CD4-positive, alpha-beta T cell (primary cell): ENCODE data around the gene PACSIN1. TPM values are rescaled to one million over a fixed set of nuclear protein-coding genes. Genes with fewer than 3 reads are reported as not detected.
"Not testable (repeated sequence)": the region's sequence is repeated elsewhere in the genome, so short reads cannot be mapped to it uniquely, and the experiment has no call there.

Source experiments
- ATAC-seq: fragments of 200-7000 bp; cut with Tn5 transposase; one replicate; pipeline ENCODE4 v1.10.0; 2022; ENCODE audit warnings: mild to moderate bottlenecking; ENCODE audit not compliant: poor library complexity
- CTCF ChIA-PET: fragments of 350-600 bp; sonication (Branson Sonifier 250); formaldehyde crosslinking; loops from one replicate; lab custom pipeline; 2021; ENCODE audit warnings: antibody characterized with exemption, inconsistent platforms; lab: Charles Lee
- POLR2A ChIA-PET: fragments of 350-600 bp; sonication (Branson Sonifier 250); formaldehyde crosslinking; loops from one replicate; lab custom pipeline; 2021; ENCODE audit warnings: antibody characterized with exemption, inconsistent platforms; lab: Charles Lee
- DNase-seq, 14 experiments: peaks; one replicate each; pipeline ENCODE4 v3.0.0-alpha.2; 2013 to 2020; ENCODE audit warnings: mixed read lengths in 2 of 14
- H3K27ac ChIP-seq, 2 donors: one replicate each; pipeline versions ENCODE4 v1.5.1 to v1.7.0; 2013; ENCODE audit warnings: low read length in 2 of 2, low read depth in 1 of 2, mild to moderate bottlenecking in 1 of 2
- H3K27me3 ChIP-seq, 2 experiments: 1 replicate in 1 of 2; 2 replicates in 1 of 2; pipeline versions ENCODE4 v1.6.1 to v1.7.0; 2013; ENCODE audit warnings: low read length in 2 of 2, control low read depth in 1 of 2, mild to moderate bottlenecking in 1 of 2, moderate library complexity in 1 of 2; ENCODE audit not compliant: insufficient read depth in 2 of 2, control insufficient read depth in 1 of 2
- H3K36me3 ChIP-seq: one replicate; pipeline ENCODE4 v1.6.1; 2013; ENCODE audit warnings: low read length, control low read depth; ENCODE audit not compliant: insufficient read depth
- H3K4me1 ChIP-seq: one replicate; pipeline ENCODE4 v1.6.1; 2013; ENCODE audit warnings: low read length, control low read depth; ENCODE audit not compliant: insufficient read depth
- H3K4me3 ChIP-seq: one replicate; pipeline ENCODE4 v1.5.1; 2013; ENCODE audit warnings: mild to moderate bottlenecking, low read length, moderate library complexity
- H3K9me3 ChIP-seq, 2 experiments: 1 replicate in 1 of 2; 2 replicates in 1 of 2; pipeline versions ENCODE4 v1.6.1 to v1.7.0; 2013; ENCODE audit warnings: low read length in 2 of 2, mild to moderate bottlenecking in 2 of 2, control low read depth in 1 of 2, moderate library complexity in 1 of 2; ENCODE audit not compliant: control insufficient read depth in 1 of 2, insufficient read depth in 1 of 2
- H3K27ac Mint-ChIP-seq: one replicate; pipeline ENCODE4 v1.8.0; 2020; ENCODE audit warnings: mixed read lengths
- H3K27me3 Mint-ChIP-seq: one replicate; pipeline ENCODE4 v1.8.0; 2021; ENCODE audit warnings: mixed read lengths
- H3K36me3 Mint-ChIP-seq: one replicate; pipeline ENCODE4 v1.8.0; 2021; ENCODE audit warnings: low read depth, mixed read lengths
- H3K4me1 Mint-ChIP-seq: one replicate; pipeline ENCODE4 v1.8.0; 2021; ENCODE audit warnings: low read depth, mixed read lengths
- H3K4me3 Mint-ChIP-seq: one replicate; pipeline ENCODE4 v1.8.0; 2020; ENCODE audit warnings: mild to moderate bottlenecking, mixed read lengths
- H3K9me3 Mint-ChIP-seq: one replicate; pipeline ENCODE4 v1.8.0; 2020; ENCODE audit warnings: mixed read lengths
- CTCF ChIP-seq: fragments of 200-600 bp; IDR thresholded peaks from one replicate; pipeline ENCODE4 v1.8.0; 2022; ENCODE audit warnings: antibody characterized with exemption, mild to moderate bottlenecking
- intact Hi-C, 2 experiments: fragments of 100-400 bp; cut with DNase I in 1 of 2; cut with micrococcal nuclease in 1 of 2; formaldehyde crosslinking; loops; one replicate each; pipeline versions ENCODE4 v1.15.1 to v1.9.0; 2023 to 2025; cut with DNase I, micrococcal nuclease
- total RNA-seq, 174 experiments: library from RNA in 2 of 174; stranded (reverse) in 2 of 174; gene quantifications; one replicate each; pipeline ENCODE4 v1.2.3 and lab custom pipeline; 2021 to 2026

Gene PACSIN1
- total RNA-seq, 2 experiments from 2014 or later = 1.3 to 1.4 TPM

DNA sequence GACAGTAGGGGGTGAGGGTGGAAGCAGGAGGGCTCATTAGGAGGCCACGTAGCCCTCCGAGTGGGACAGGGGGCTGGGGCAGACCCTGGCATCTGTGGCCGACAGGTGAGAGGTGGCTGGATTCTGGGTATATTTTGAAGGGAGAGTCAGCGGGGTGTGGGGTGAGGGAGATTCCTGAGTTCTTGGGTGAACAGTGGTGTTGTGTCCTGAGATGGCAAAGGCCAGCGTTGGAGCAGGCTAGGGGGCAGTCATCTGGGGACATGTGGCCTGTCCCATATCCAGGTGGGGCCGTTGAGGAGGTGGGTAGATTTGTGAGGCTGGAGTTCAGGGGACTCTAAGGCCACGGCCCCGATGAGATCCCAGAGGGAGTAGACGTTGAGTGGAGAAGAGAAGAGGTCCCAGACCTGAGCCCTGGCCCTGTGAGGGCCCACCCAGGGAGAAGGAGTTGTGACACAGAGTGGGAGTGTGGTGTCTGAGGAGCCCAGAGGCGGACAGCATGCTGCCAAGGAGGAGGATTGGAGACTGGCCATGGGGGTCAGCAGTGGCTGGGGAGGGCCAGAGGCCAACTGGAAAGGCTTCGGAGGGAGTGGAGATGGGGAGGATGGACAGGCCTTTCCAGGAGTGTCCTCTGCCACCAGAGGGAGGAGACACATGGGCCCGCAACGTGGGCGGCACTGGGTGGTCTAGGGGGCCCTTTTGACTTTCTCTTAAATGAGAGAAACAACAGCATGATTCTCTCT is 19.6 kb downstream of the PACSIN1 start:
- intact Hi-C loops = loop anchor here in 1 of 2 experiments (5.0 kb wide), 1 partner anchor 612 kb away; no protein-coding TSS in a partner anchor
- Histone ChIP-seq H3K27me3 (no peaks in the 10 kb centered on the region), H3K4me3 (peak overlapping the region; percentile 6), H3K4me1 (peaks cover 24% of the 10 kb centered on the region), H3K36me3 (no peaks in the 10 kb centered on the region), H3K9me3 (no peaks in the 10 kb centered on the region), H3K27ac (no peak overlapping the region)
- POLR2A ChIA-PET = no interaction called here
- no peak for ATAC-seq
- peaks cover 36% of the 10 kb centered on the region for H3K4me1 Mint-ChIP-seq
- H3K9me3 Mint-ChIP-seq = no peaks in the 10 kb centered on the region
- H3K27me3 Mint-ChIP-seq = no peaks in the 10 kb centered on the region
- DNase-seq = no peak
- H3K36me3 Mint-ChIP-seq = no peaks in the 10 kb centered on the region
- TF ChIP-seq CTCF = no peak
- H3K27ac Mint-ChIP-seq = peak overlapping the region; percentile 68
- H3K4me3 Mint-ChIP-seq = peak overlapping the region; percentile 58
- CTCF ChIA-PET = no interaction called here

- H3K4me3 ChIP-seq = no peak overlapping the region
- ChIA-PET POLR2A (no interaction called here), CTCF (no interaction called here)
- H3K36me3 ChIP-seq = no peaks in the 10 kb centered on the region
- H3K27me3 ChIP-seq = no peaks in the 10 kb centered on the region
- peaks cover 36% of the 10 kb centered on the region for H3K4me1 Mint-ChIP-seq
- H3K9me3 Mint-ChIP-seq = no peaks in the 10 kb centered on the region
- peak; percentile 31 for ATAC-seq
- no peak for TF ChIP-seq CTCF
- peaks cover 24% of the 10 kb centered on the region for H3K4me1 ChIP-seq
- H3K9me3 ChIP-seq = no peaks in the 10 kb centered on the region
- H3K27ac Mint-ChIP-seq = peak overlapping the region; percentile 68
- H3K27ac ChIP-seq = no peak overlapping the region
- H3K36me3 Mint-ChIP-seq = no peaks in the 10 kb centered on the region
- peak in 7 of 14 experiments; percentile 8 to 66 (median 26) for DNase-seq
- intact Hi-C loops = loop anchor here in 1 of 2 experiments (5.0 kb wide), 1 partner anchor 611 kb away; no protein-coding TSS in a partner anchor
- H3K4me3 Mint-ChIP-seq = peak overlapping the region; percentile 58
- no peaks in the 10 kb centered on the region for H3K27me3 Mint-ChIP-seq
Observed at GRCh38 chr6:34486106-34486740, 20.3 kb downstream of the PACSIN1 start.

DNA sequence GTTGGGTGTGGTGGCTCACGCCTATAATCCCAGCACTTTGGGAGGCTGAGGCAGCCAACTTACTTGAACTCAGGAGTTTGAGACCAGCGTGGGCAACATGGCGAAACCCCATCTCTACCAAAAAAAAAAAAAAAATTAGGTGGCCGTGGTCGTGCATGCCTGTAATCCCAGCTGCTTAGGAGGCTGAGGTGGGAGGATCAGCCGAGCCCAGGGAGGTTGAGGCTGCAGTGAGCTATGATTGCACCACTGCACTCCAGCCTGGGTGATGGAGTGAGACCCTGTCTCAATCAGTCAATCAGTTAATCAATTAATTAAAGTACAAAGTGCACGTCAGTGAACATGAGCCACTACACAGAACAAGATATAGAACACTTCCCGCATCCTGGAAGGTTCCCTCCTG is 21.0 kb downstream of the PACSIN1 start:
- intact Hi-C loops = loop anchor here in 1 of 2 experiments (5.0 kb wide), 1 partner anchor 610 kb away; no protein-coding TSS in a partner anchor
- POLR2A ChIA-PET, H3K36me3 Mint-ChIP-seq, ATAC-seq, H3K9me3 Mint-ChIP-seq, H3K27me3 Mint-ChIP-seq, H3K4me3 Mint-ChIP-seq, DNase-seq, CTCF ChIA-PET, H3K9me3 ChIP-seq, H3K4me3 ChIP-seq, H3K36me3 ChIP-seq, H3K27ac ChIP-seq, H3K27me3 ChIP-seq: not testable (repeated sequence)
- peaks cover 24% of the 10 kb centered on the region for H3K4me1 ChIP-seq
- Mint-ChIP-seq H3K27ac (peak overlapping the region; percentile 68), H3K4me1 (peaks cover 36% of the 10 kb centered on the region)
